OCI-LY1 (cell line): Measurements from ENCODE around the gene CLN6.

Experiments used
- H2AFZ ChIP-seq: fragments of 200-600 bp; sonication (generic), shearing (Covaris generic); 2 replicates; pipeline ENCODE4 v1.6.0; 2014; ENCODE audit warnings: antibody characterized with exemption, mild to moderate bottlenecking, low read length
- H3F3A ChIP-seq: fragments of 200-600 bp; sonication (generic), shearing (Covaris generic); 2 replicates; pipeline ENCODE4 v1.6.0; 2014; ENCODE audit warnings: mild to moderate bottlenecking, antibody characterized with exemption, low read length, moderate library complexity; ENCODE audit not compliant: insufficient read depth
- H3K27ac ChIP-seq: fragments of 200-600 bp; sonication (generic); 2 replicates; pipeline ENCODE4 v1.5.1; 2014; ENCODE audit warnings: low read length, mixed run types, mild to moderate bottlenecking, low read depth; ENCODE audit not compliant: poor library complexity, severe bottlenecking
- H3K27me3 ChIP-seq: fragments of 200-600 bp; sonication (generic); 2 replicates; pipeline ENCODE4 v1.6.0; 2014; ENCODE audit warnings: antibody characterized with exemption, mild to moderate bottlenecking, low read length, moderate library complexity; ENCODE audit not compliant: insufficient read depth
- H3K36me3 ChIP-seq: fragments of 200-600 bp; sonication (generic); 2 replicates; pipeline ENCODE4 v1.6.1; 2014; ENCODE audit warnings: mild to moderate bottlenecking, antibody characterized with exemption, low read length, moderate library complexity, mixed read lengths; ENCODE audit not compliant: insufficient read depth
- H3K4me1 ChIP-seq: fragments of 200-600 bp; sonication (generic); 2 replicates; pipeline ENCODE4 v1.5.1; 2014; ENCODE audit warnings: mild to moderate bottlenecking, low read length, moderate library complexity; ENCODE audit not compliant: insufficient read depth, severe bottlenecking
- H3K4me2 ChIP-seq: fragments of 200-600 bp; sonication (generic), shearing (Covaris generic); 2 replicates; pipeline ENCODE4 v1.6.1; 2014; ENCODE audit warnings: low read length
- H3K4me3 ChIP-seq: fragments of 200-600 bp; sonication (generic); 2 replicates; pipeline ENCODE4 v1.5.1; 2014; ENCODE audit warnings: low read length, low read depth, mild to moderate bottlenecking, mixed read lengths; ENCODE audit not compliant: poor library complexity, severe bottlenecking
- H3K79me2 ChIP-seq: fragments of 200-600 bp; shearing (Covaris generic); 2 replicates; pipeline ENCODE4 v1.6.1; 2016; ENCODE audit warnings: mixed run types, low read length, mixed read lengths; ENCODE audit not compliant: insufficient read depth
- H3K9ac ChIP-seq: fragments of 200-600 bp; sonication (generic), shearing (Covaris generic); 2 replicates; pipeline ENCODE4 v1.6.1; 2014; ENCODE audit warnings: mild to moderate bottlenecking, low read length, mixed read lengths
- H3K9me2 ChIP-seq: fragments of 200-600 bp; sonication (generic), shearing (Covaris generic); 2 replicates; pipeline ENCODE4 v1.6.1; 2014; ENCODE audit warnings: low read depth, mild to moderate bottlenecking, low read length, mixed read lengths
- H3K9me3 ChIP-seq: fragments of 200-600 bp; shearing (Covaris generic); 2 replicates; pipeline ENCODE4 v1.6.1; 2014; ENCODE audit warnings: low read length, mixed read lengths
- H4K20me1 ChIP-seq: fragments of 200-600 bp; sonication (generic), shearing (Covaris generic); 2 replicates; pipeline ENCODE4 v1.6.0; 2016; ENCODE audit warnings: mild to moderate bottlenecking, low read length; ENCODE audit not compliant: insufficient read depth
- CTCF ChIP-seq: fragments of 200-600 bp; sonication (generic), shearing (Covaris generic); IDR thresholded peaks from 2 replicates; pipeline ENCODE4 v1.5.1; 2017; ENCODE audit warnings: mild to moderate bottlenecking, antibody characterized with exemption, low read length, moderate library complexity, mixed read lengths
- EZH2 ChIP-seq: fragments of 200-600 bp; sonication (generic), shearing (Covaris generic); IDR thresholded peaks from 2 replicates; pipeline ENCODE4 v1.8.0; 2017; ENCODE audit warnings: borderline replicate concordance, mixed run types, mild to moderate bottlenecking, antibody characterized with exemption, low read length, moderate library complexity, mixed read lengths

Gene CLN6

GRCh38 chr15:68220489-68220888 is 9.0 kb downstream of the CLN6 start:
- peaks cover 57% of the 10 kb centered on the region for H3K36me3 ChIP-seq
- no peaks in the 10 kb centered on the region for H3K27me3 ChIP-seq
- no peaks in the 10 kb centered on the region for H3F3A ChIP-seq
- no peak for TF ChIP-seq CTCF
- no peak for TF ChIP-seq EZH2
- H3K9me2 ChIP-seq = no peaks in the 10 kb centered on the region
- H3K4me2 ChIP-seq = no peak overlapping the region
- H3K27ac ChIP-seq = no peak overlapping the region
- peaks cover 45% of the 10 kb centered on the region for H3K79me2 ChIP-seq
- H3K9ac ChIP-seq = no peak overlapping the region
- no peaks in the 10 kb centered on the region for H4K20me1 ChIP-seq
- no peak overlapping the region for H3K4me3 ChIP-seq
- H3K4me1 ChIP-seq = peaks cover 10% of the 10 kb centered on the region
- H3K9me3 ChIP-seq = no peaks in the 10 kb centered on the region
- no peak overlapping the region for H2AFZ ChIP-seq

- Histone ChIP-seq H3K27ac (no peak overlapping the region), H3K27me3 (no peaks in the 10 kb centered on the region), H3K4me3 (no peak overlapping the region), H3K36me3 (peaks cover 60% of the 10 kb centered on the region), H3K79me2 (peaks cover 32% of the 10 kb centered on the region), H3K9me2 (no peaks in the 10 kb centered on the region), H4K20me1 (no peaks in the 10 kb centered on the region), H3K4me2 (no peak overlapping the region), H2AFZ (no peak overlapping the region), H3K9ac (no peak overlapping the region), H3K4me1 (no peaks in the 10 kb centered on the region), H3F3A (no peaks in the 10 kb centered on the region), H3K9me3 (no peaks in the 10 kb centered on the region)
- no peak for TF ChIP-seq EZH2
- no peak for TF ChIP-seq CTCF
Observed at GRCh38 chr15:68218847-68219798, 10.4 kb downstream of the CLN6 start.

GRCh38 chr15:68218331-68218730 is 11.2 kb downstream of the CLN6 start:
- Histone ChIP-seq H3K4me3 (no peak overlapping the region), H3F3A (no peaks in the 10 kb centered on the region), H3K27ac (no peak overlapping the region), H3K4me2 (no peak overlapping the region), H4K20me1 (no peaks in the 10 kb centered on the region), H3K9me3 (no peaks in the 10 kb centered on the region), H3K79me2 (peaks cover 25% of the 10 kb centered on the region), H3K27me3 (no peaks in the 10 kb centered on the region), H2AFZ (no peak overlapping the region), H3K36me3 (peaks cover 57% of the 10 kb centered on the region), H3K4me1 (no peaks in the 10 kb centered on the region), H3K9me2 (no peaks in the 10 kb centered on the region), H3K9ac (no peak overlapping the region)
- TF ChIP-seq EZH2 (no peak), CTCF (no peak)
